Measurements from ENCODE around the gene PRIM2.
"Not testable (repeated sequence)": the region's sequence is repeated elsewhere in the genome, so short reads cannot be mapped to it uniquely, and the experiment has no call there.

The PRIM2 gene

DNA sequence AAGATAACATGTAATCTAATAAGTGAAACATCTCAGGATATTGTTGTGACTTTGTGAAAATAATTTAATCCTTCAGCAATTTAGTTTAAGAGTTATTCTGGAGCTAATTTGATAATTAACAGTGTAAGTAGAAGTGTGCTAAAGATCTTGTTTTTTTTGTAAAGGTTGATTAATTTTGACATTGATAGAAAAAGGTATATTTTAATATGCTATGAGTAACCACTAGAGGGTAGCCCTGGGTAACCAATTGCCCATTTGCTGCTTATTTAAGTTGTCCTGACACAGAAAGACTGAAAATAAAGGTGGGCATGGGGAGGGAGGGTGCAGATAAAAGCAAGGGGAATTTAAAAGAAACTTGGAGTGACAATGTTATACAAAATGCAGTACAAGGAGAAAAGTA, 262.1 kb downstream of the PRIM2 start:
- H3K4me1 ChIP-seq (ENCODE audit: insufficient read depth, low read length, poor library complexity, severe bottlenecking); H2AFZ ChIP-seq (ENCODE audit: low read length); H4K20me1 ChIP-seq (ENCODE audit: insufficient read depth, low read length, poor library complexity, severe bottlenecking); H3K9me3 ChIP-seq (ENCODE audit: insufficient read depth, low read depth, low read length); H3K4me3 ChIP-seq (ENCODE audit: low read length, poor library complexity, severe bottlenecking); H3K9ac ChIP-seq (ENCODE audit: low read depth, low read length, poor library complexity, severe bottlenecking); H3K79me2 ChIP-seq (ENCODE audit: insufficient read depth, low read length); H3K27me3 ChIP-seq (ENCODE audit: insufficient read depth, low read length, poor library complexity, severe bottlenecking); H3K9me2 ChIP-seq (replicated peaks; ENCODE audit: low read depth, low read length); H3K4me2 ChIP-seq (ENCODE audit: low read depth, low read length, poor library complexity, severe bottlenecking); H3K36me3 ChIP-seq (ENCODE audit: insufficient read depth, low read length); H3F3A ChIP-seq (ENCODE audit: low read depth): not testable (repeated sequence)
- TF ChIP-seq, protein P1, sequence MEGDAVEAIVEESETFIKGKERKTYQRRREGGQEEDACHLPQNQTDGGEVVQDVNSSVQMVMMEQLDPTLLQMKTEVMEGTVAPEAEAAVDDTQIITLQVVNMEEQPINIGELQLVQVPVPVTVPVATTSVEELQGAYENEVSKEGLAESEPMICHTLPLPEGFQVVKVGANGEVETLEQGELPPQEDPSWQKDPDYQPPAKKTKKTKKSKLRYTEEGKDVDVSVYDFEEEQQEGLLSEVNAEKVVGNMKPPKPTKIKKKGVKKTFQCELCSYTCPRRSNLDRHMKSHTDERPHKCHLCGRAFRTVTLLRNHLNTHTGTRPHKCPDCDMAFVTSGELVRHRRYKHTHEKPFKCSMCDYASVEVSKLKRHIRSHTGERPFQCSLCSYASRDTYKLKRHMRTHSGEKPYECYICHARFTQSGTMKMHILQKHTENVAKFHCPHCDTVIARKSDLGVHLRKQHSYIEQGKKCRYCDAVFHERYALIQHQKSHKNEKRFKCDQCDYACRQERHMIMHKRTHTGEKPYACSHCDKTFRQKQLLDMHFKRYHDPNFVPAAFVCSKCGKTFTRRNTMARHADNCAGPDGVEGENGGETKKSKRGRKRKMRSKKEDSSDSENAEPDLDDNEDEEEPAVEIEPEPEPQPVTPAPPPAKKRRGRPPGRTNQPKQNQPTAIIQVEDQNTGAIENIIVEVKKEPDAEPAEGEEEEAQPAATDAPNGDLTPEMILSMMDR (conservative IDR thresholded peaks at IDR 0.05; ENCODE audit: low read length): peak; percentile 49

DNA sequence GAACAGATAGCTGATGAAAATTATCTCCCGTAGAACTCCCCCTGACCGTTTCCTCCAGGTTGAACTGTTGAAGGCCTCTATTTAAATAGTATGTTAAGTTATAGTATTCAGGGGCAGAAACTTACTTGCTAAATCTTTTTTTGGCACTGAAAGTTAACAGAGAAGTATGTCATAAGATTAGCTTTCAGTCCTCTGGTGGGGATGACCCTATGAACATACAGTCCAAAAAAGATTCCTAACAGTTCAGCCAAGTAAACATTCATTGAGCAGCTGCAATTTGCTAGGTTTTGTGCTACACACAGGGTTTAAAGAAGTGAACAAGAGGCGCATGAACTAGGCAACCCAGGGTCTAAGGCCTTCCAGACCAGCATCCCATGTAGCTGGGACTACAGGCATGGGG, 264.2 kb downstream of the PRIM2 start:
- H3K27me3 ChIP-seq (ENCODE audit: insufficient read depth, low read length, poor library complexity, severe bottlenecking); H2AFZ ChIP-seq (ENCODE audit: low read length); H3K4me1 ChIP-seq (ENCODE audit: insufficient read depth, low read length, poor library complexity, severe bottlenecking); H3K9ac ChIP-seq (ENCODE audit: low read depth, low read length, poor library complexity, severe bottlenecking); H3K4me2 ChIP-seq (ENCODE audit: low read depth, low read length, poor library complexity, severe bottlenecking); H3K4me3 ChIP-seq (ENCODE audit: low read length, poor library complexity, severe bottlenecking); H3K36me3 ChIP-seq (ENCODE audit: insufficient read depth, low read length); H3K9me3 ChIP-seq (ENCODE audit: insufficient read depth, low read depth, low read length); H3F3A ChIP-seq (ENCODE audit: low read depth); H3K9me2 ChIP-seq (replicated peaks; ENCODE audit: low read depth, low read length); H3K79me2 ChIP-seq (ENCODE audit: insufficient read depth, low read length); H4K20me1 ChIP-seq (ENCODE audit: insufficient read depth, low read length, poor library complexity, severe bottlenecking): not testable (repeated sequence)

- not testable (repeated sequence) for H4K20me1 ChIP-seq (ENCODE audit: insufficient read depth, low read length, poor library complexity, severe bottlenecking); H3K36me3 ChIP-seq (ENCODE audit: insufficient read depth, low read length); H3K79me2 ChIP-seq (ENCODE audit: insufficient read depth, low read length); H3K27me3 ChIP-seq (ENCODE audit: insufficient read depth, low read length, poor library complexity, severe bottlenecking); H3K4me1 ChIP-seq (ENCODE audit: insufficient read depth, low read length, poor library complexity, severe bottlenecking); H3K4me3 ChIP-seq (ENCODE audit: low read length, poor library complexity, severe bottlenecking); H3K9ac ChIP-seq (ENCODE audit: low read depth, low read length, poor library complexity, severe bottlenecking); H3K9me2 ChIP-seq (replicated peaks; ENCODE audit: low read depth, low read length); H3F3A ChIP-seq (ENCODE audit: low read depth); H2AFZ ChIP-seq (ENCODE audit: low read length); H3K4me2 ChIP-seq (ENCODE audit: low read depth, low read length, poor library complexity, severe bottlenecking); H3K9me3 ChIP-seq (ENCODE audit: insufficient read depth, low read depth, low read length)
These were observed 283.7 kb downstream of the PRIM2 start for GRCh38 chr6:57601105-57601504.

DNA sequence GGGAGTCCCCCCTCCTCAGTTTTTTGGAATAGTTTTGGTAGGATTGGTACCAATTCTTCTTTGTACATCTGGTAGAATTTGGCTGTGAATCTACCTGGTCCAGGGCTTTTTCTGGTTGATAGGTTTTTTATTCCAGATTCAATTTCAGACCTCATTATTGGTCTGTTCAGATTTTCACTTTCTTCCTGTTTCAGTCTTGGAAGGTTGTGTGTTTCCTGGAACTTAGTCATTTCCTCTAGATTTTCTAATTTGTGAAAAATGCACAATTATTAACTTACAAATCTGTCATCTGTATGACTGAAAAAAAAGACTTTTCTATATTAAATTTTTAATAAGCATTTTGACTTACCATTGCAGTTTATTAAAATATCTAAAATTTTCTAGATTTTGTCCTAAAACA, 287.9 kb downstream of the PRIM2 start:
- not testable (repeated sequence) for H3K4me2 ChIP-seq (ENCODE audit: low read depth, low read length, poor library complexity, severe bottlenecking); H3K9me3 ChIP-seq (ENCODE audit: insufficient read depth, low read depth, low read length); H3K79me2 ChIP-seq (ENCODE audit: insufficient read depth, low read length); H3K27me3 ChIP-seq (ENCODE audit: insufficient read depth, low read length, poor library complexity, severe bottlenecking); H3K4me3 ChIP-seq (ENCODE audit: low read length, poor library complexity, severe bottlenecking); H3K36me3 ChIP-seq (ENCODE audit: insufficient read depth, low read length); H3K9ac ChIP-seq (ENCODE audit: low read depth, low read length, poor library complexity, severe bottlenecking); H3F3A ChIP-seq (ENCODE audit: low read depth); H4K20me1 ChIP-seq (ENCODE audit: insufficient read depth, low read length, poor library complexity, severe bottlenecking); H3K4me1 ChIP-seq (ENCODE audit: insufficient read depth, low read length, poor library complexity, severe bottlenecking); H2AFZ ChIP-seq (ENCODE audit: low read length); H3K9me2 ChIP-seq (replicated peaks; ENCODE audit: low read depth, low read length)

- H3F3A ChIP-seq (ENCODE audit: low read depth); H3K4me1 ChIP-seq (ENCODE audit: insufficient read depth, low read length, poor library complexity, severe bottlenecking); H3K4me2 ChIP-seq (ENCODE audit: low read depth, low read length, poor library complexity, severe bottlenecking); H3K79me2 ChIP-seq (ENCODE audit: insufficient read depth, low read length); H4K20me1 ChIP-seq (ENCODE audit: insufficient read depth, low read length, poor library complexity, severe bottlenecking); H3K9ac ChIP-seq (ENCODE audit: low read depth, low read length, poor library complexity, severe bottlenecking); H3K9me3 ChIP-seq (ENCODE audit: insufficient read depth, low read depth, low read length); H2AFZ ChIP-seq (ENCODE audit: low read length); H3K4me3 ChIP-seq (ENCODE audit: low read length, poor library complexity, severe bottlenecking); H3K27me3 ChIP-seq (ENCODE audit: insufficient read depth, low read length, poor library complexity, severe bottlenecking); H3K36me3 ChIP-seq (ENCODE audit: insufficient read depth, low read length); H3K9me2 ChIP-seq (replicated peaks; ENCODE audit: low read depth, low read length): not testable (repeated sequence)
These were observed 288.9 kb downstream of the PRIM2 start for GRCh38 chr6:57606331-57606730.

DNA sequence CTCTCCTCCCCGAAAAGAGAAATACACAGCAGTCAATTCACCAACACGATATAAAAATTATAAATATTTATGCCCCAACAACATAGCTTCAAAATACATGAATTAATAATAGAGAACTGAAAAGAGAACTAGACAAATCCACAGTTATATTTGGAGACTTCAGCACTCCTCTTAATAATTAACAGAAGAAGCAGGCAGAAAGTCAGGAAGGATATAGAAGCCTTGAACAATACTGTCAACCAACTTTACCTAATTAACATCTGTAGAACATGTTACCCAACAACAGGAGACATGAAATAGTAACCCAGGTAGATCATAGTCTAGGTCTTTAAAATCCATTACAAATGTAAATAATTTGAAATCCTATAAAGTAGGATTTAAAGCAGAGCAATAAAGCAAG, 293.2 kb downstream of the PRIM2 start:
- not testable (repeated sequence) for H3K9me3 ChIP-seq (ENCODE audit: insufficient read depth, low read depth, low read length); H3K4me1 ChIP-seq (ENCODE audit: insufficient read depth, low read length, poor library complexity, severe bottlenecking); H3K4me2 ChIP-seq (ENCODE audit: low read depth, low read length, poor library complexity, severe bottlenecking); H3K4me3 ChIP-seq (ENCODE audit: low read length, poor library complexity, severe bottlenecking); H4K20me1 ChIP-seq (ENCODE audit: insufficient read depth, low read length, poor library complexity, severe bottlenecking); H3K9ac ChIP-seq (ENCODE audit: low read depth, low read length, poor library complexity, severe bottlenecking); H3K36me3 ChIP-seq (ENCODE audit: insufficient read depth, low read length); H3K9me2 ChIP-seq (replicated peaks; ENCODE audit: low read depth, low read length); H3K79me2 ChIP-seq (ENCODE audit: insufficient read depth, low read length); H3F3A ChIP-seq (ENCODE audit: low read depth); H2AFZ ChIP-seq (ENCODE audit: low read length); H3K27me3 ChIP-seq (ENCODE audit: insufficient read depth, low read length, poor library complexity, severe bottlenecking)

DNA sequence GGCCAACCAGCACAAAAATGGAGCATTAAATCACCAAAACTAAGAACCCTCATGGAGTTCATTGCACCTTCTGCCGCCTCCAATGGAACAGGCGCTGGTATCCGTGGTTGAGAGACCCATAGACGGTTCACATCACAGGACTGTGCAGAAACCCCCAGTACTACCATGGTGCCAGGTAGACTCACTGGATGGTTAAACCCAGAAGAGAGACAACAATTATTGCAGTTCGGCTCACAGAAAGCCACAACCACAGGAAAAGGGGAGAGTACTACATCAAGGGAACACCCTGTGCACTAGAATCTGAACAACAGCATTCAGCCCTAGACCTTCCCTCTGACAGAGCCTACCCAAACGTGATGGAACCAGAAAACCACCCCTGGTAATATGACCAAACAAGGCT, 301.5 kb downstream of the PRIM2 start:
- H3K9me3 ChIP-seq (ENCODE audit: insufficient read depth, low read depth, low read length); H2AFZ ChIP-seq (ENCODE audit: low read length); H3K4me2 ChIP-seq (ENCODE audit: low read depth, low read length, poor library complexity, severe bottlenecking); H3K9ac ChIP-seq (ENCODE audit: low read depth, low read length, poor library complexity, severe bottlenecking); H3K27me3 ChIP-seq (ENCODE audit: insufficient read depth, low read length, poor library complexity, severe bottlenecking); H3K4me1 ChIP-seq (ENCODE audit: insufficient read depth, low read length, poor library complexity, severe bottlenecking); H3K36me3 ChIP-seq (ENCODE audit: insufficient read depth, low read length); H3K9me2 ChIP-seq (replicated peaks; ENCODE audit: low read depth, low read length); H4K20me1 ChIP-seq (ENCODE audit: insufficient read depth, low read length, poor library complexity, severe bottlenecking); H3K79me2 ChIP-seq (ENCODE audit: insufficient read depth, low read length); H3F3A ChIP-seq (ENCODE audit: low read depth); H3K4me3 ChIP-seq (ENCODE audit: low read length, poor library complexity, severe bottlenecking): not testable (repeated sequence)
